Femur (tissue), 1 donor: Measurements from ENCODE around the gene PPP1R13L.
"Not testable (repeated sequence)": the region's sequence is repeated elsewhere in the genome, so short reads cannot be mapped to it uniquely, and the experiment has no call there.

Experiments used
- DNase-seq: peaks from one replicate; pipeline ENCODE4 v3.0.0-alpha.2; 2017

The PPP1R13L gene

GRCh38 chr19:45404557-45405434 is at the start of gene PPP1R13L:
Gene PPP1R13L, minus strand, starts transcription at chr19:45405069. Its CDS starts 6,751 bp downstream, at chr19:45398318.
- peak; percentile 66 for DNase-seq

- no peak for DNase-seq
Measured at GRCh38 chr19:45451850-45452387, 47.0 kb upstream of the PPP1R13L start.

GRCh38 chr19:45451131-45451849 is 46.4 kb upstream of the PPP1R13L start:
- DNase-seq: peak; percentile 82

GRCh38 chr19:45450012-45450333 is 45.1 kb upstream of the PPP1R13L start:
- no peak for DNase-seq

- no peak for DNase-seq
Measured at GRCh38 chr19:45448887-45449299, 44.0 kb upstream of the PPP1R13L start.

- no peak for DNase-seq
Measured at GRCh38 chr19:45448425-45448756, 43.5 kb upstream of the PPP1R13L start.

GRCh38 chr19:45446944-45447343 is 42.1 kb upstream of the PPP1R13L start:
- DNase-seq: peak; percentile 65

GRCh38 chr19:45446295-45446694 is 41.4 kb upstream of the PPP1R13L start:
- no peak for DNase-seq

- no peak for DNase-seq
Measured at GRCh38 chr19:45445139-45445538, 40.3 kb upstream of the PPP1R13L start.

- DNase-seq: peak; percentile 96
Measured at GRCh38 chr19:45444318-45445041, 39.6 kb upstream of the PPP1R13L start.

- DNase-seq: peak; percentile 93
Measured at GRCh38 chr19:45443462-45444317, 38.8 kb upstream of the PPP1R13L start.

- peak; percentile 70 for DNase-seq
Measured at GRCh38 chr19:45442778-45443461, 38.1 kb upstream of the PPP1R13L start.

GRCh38 chr19:45442408-45442777 is 37.5 kb upstream of the PPP1R13L start:
- no peak for DNase-seq

GRCh38 chr19:45440873-45441654 is 36.2 kb upstream of the PPP1R13L start:
- DNase-seq: no peak

- DNase-seq: no peak
Measured at GRCh38 chr19:45440259-45440638, 35.4 kb upstream of the PPP1R13L start.

GRCh38 chr19:45439569-45440258 is 34.8 kb upstream of the PPP1R13L start:
- DNase-seq: peak; percentile 89

- no peak for DNase-seq
Measured at GRCh38 chr19:45439190-45439568, 34.3 kb upstream of the PPP1R13L start.

GRCh38 chr19:45437328-45437727 is 32.5 kb upstream of the PPP1R13L start:
- DNase-seq: no peak

GRCh38 chr19:45432543-45432942 is 27.7 kb upstream of the PPP1R13L start:
- DNase-seq: not testable (repeated sequence)

GRCh38 chr19:45431008-45431407 is 26.1 kb upstream of the PPP1R13L start:
- DNase-seq: not testable (repeated sequence)
